Metanephros (tissue), 2 donors: ENCODE data around the gene PFN1. TPM values are rescaled to one million over a fixed set of nuclear protein-coding genes. Genes with fewer than 3 reads are reported as not detected.

Experiments
- small RNA-seq: library from RNA; depleted of rRNA; stranded (forward); fragments of <200 nt; gene quantifications from one replicate; pipeline ENCODE3, GENCODE V24; 2014; ENCODE audit warnings: low replicate concordance
- total RNA-seq: library from RNA; depleted of rRNA; stranded (reverse); fragments of >200 nt; gene quantifications from one replicate; pipeline ENCODE4 v1.2.3, GENCODE V29; 2014

The PFN1 gene
- total RNA-seq = 419 TPM

DNA sequence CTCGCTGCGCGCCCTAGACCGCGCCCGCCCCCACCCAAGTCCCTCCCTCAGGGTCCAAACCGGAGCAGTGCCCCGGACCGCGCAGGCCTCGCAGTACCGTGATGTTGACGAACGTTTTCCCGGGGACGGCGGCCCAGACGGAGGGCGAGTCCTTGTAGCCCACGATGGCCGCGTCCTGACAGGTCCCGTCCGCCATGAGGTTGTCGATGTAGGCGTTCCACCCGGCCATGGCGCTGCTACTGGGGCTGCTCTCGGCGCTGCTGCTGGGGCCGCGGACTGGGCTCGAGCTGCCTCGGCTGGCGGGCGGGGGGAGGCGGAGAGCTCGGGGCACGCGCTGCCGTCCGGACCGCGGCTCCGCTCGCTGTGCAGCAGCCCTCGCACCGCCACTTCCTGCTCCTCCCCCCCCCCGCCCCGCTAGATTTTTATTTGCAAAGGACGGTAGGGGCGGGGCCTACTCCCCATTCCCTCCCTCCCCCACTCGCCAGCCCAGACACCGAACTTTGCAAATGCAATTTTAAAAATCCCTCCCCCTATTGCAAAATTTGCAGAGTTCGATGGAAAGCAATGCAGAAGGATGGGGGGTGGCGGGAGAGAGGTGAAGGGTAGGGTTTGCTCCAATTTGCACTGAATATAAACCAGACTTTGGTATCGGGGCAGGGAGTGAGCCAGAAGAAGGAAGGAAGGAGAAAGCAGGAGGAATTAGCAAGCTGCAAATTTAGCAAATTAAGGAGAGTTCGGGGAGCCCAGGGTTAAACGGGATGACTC, at the start of gene PFN1:
TSS of gene PFN1 (minus strand) at position 365 of the 765 bp plus-strand sequence. CDS start at position 229, 136 bp downstream.

DNA sequence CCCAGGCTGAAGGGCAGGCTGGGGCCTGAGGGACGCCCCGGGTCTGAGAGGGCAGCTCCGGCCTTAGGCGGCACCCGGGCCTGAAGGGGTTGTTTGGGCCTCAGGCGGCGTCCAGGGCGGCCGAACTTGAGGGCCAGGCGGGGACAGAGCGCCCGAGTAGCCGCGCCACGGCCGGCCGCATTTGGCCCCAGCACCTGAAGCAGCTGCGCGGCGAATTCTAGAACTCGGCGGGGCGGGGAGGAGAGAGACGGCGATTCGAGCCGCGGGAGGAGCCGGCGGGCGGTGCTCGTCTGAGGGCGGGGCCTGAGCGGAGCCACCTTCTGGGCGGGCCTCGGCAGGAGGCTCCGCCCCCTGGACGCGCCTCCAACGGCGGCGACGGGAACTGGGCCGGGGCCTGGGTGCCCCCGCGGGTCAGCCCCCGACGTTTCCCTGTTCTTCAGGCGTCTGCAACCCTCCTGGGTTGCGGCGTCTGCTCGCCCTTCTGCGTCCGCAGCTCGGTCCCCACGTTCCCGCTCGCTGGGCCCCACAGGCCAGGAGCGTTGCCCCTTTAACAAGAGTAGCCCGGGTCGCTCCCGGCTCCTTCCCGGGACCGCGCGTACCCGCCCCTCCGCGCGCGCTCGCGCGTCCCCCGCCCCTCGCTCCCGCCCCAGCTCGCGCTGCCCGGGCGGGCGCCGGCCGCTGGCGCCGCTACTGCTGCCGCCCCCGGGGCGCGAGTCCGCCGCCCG, 49.1 kb upstream of the PFN1 start, which contains the start of the genes INCA1 and KIF1C:
TSS of gene INCA1 (minus strand) at position 221 of the 725 bp plus-strand sequence. CDS start 3,085 bp downstream, outside the sequence.
TSS of gene KIF1C (plus strand) at position 649 of the 725 bp plus-strand sequence. CDS start 2,297 bp downstream, outside the sequence.

DNA sequence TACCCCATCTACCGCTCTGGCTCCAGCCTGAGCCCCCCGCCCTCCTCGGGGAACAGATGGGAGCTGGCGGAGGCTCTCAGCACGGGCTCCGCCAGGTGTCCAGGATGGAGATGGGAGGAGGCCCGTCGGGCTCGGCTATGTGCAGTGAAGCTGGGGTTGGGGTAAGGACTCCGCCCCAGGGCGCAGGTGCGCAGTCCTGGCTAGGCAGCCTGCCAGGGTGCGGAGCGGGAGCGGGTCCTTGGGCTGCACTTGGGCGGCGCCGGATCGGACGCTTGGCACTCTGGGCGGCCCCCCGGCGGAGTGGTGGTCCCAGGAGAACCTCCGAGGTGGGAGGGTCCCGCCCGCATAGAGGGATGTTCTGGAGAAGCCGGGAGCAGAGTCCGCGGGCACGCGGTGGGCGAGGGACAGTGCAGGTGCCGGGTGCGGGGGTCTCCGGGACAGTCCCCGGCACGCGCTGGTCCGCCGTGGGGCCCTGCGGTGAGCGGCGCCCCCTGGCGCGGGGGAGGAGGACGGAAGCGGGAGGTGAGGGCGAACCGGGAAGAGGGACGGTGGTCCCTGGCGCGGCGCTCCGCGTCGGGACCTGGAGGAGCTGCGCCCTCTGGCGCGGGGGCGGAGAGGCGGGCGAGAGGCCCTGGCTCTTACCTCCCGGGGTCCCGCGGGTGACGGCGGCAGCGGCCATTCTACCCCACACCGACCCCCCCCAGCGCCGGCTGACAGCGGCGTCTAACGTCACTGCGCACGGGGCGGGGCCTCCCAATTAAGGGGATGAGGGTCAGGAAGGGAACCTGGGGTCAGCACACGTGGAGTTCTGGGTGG, 38.8 kb upstream of the PFN1 start, which contains the start of gene CAMTA2:
TSS of gene CAMTA2 (minus strand) at position 725 of the 816 bp plus-strand sequence. CDS start 1,453 bp downstream, outside the sequence.

DNA sequence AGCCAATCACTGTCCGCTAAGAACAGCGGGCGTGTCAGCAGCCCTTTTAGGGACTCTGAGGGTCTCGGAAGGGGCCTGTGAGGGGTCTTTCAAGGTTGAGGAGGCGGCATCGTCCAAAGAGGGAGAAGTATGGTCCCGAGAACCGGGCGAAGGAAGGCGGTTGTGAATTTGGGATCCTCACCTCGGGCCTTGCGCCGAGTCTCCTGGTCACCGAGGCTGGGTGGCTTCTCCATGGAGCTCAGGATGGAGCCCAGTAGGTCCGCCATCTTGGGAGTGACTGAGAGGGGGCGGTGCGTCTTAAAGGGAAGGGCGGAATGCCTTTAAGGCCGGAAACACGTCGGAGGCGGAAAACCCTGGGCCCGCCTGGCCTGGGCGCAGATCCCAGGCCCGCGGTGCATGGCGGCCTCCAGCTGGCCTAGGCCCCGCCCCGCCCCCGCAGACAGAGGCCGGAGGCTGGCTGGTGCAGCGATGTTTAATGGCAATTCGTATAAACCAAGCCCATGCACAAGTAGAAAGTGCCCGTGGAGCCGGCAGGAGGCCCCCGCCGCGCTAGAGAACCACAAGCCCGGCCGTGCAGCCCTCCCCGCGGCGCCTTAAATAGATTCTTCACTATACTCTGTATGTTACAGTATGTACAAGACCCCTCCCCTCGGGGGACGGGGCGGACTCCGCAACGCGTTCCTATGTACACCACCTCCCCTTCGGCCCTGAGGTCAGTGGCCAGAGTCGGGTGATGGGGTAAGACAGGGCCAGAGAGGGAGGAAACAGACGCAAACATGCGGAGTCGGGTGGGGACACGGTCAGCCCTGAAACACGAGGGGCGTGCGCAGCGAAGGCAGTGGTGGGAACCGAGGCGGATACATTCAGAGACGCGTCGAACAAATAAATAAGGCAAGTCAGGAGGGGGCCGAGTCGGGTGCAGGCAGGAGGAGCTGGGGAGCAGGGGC, 19.5 kb upstream of the PFN1 start, which contains the start of gene SPAG7:
TSS of gene SPAG7 (minus strand) at position 279 of the 947 bp plus-strand sequence. CDS start at position 266, 13 bp downstream.

DNA sequence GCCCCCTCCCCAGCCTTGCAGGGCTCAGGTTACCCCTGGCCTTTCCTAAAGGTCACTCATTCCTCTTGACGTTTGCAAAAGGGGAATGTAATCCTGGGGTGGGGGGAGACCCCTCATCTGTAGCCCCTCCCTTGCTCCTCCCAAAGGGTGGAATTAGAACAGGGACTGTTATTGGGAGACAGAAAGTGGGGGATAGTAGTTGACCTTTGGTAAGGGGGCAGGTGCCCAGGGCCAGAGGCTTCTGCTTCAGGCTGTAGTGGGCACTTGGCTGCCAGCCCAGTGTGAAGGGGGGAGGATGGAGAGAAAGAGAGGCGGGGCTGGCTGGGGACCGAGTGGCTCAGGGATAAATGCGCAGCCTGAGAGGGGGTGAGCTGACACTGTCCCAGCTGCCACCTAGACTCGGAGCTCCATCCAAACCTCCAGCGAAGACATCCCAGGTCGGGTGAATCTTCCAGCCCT, 2.4 kb upstream of the PFN1 start, which contains the start of gene ENO3:
TSS of gene ENO3 (plus strand) at position 374 of the 459 bp plus-strand sequence. CDS start 711 bp downstream, outside the sequence.

DNA sequence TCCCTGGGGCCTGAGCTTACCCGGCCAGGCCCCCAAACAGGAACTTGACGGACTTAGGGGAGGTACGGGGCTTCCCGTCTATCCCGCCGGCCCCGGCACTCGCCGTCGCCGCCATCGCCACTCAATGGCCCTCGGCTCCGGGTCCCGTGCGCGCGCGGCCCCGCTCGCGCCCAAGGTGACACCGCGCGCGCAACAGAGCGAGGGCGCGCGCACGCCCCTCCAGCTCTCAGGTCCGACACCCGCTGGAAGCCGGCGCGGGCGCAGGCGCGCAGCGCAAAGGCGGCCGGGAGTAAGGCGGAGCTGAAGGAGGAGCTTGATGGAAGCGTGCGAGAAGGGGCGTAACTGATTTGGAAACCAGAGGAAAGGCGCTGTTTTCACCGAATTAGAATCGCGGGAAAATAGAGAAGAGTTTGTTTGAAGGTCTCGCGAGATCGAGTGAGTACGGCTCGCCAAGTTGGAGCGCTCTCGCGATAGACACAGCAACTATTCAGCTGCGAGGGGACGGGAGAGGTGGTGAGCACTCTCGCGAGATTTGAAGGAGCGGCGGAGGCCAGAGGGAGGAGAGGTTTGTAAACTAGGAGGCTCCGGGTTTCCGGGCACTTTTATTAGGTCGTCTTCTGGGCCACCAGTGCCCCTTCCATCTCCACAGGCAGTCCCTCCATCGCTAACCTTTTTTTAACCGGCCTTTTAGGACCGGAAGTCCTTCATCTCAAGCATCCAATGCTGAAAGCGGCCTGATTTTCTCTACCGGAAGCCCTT, 8.4 kb downstream of the PFN1 start, which contains the start of the genes RNF167 and SLC25A11:
TSS of gene RNF167 (plus strand) at position 473 of the 759 bp plus-strand sequence. CDS start 642 bp downstream, outside the sequence.
TSS of gene SLC25A11 (minus strand) at position 251 of the 759 bp plus-strand sequence. CDS start at position 115, 136 bp downstream.

DNA sequence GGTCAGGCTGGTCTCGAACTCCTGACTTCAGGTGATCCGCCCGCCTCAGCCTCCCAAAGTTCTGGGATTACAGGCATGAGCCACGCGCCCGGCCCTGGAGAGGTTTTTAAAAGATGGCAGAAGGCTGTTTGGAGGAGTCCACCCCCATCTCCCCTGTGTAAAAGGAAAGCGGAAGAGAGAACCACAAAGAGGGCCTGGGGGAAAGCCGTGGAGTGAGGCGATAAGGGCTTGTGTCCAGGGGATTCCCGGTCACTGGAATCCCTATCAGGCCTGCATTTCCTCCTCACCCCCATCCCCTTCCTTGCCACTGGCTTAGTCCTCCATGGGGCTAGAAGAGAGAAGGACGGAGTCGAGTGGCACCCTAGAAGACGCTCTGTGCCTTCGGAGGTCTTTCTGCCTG, 16.4 kb downstream of the PFN1 start, which contains the start of gene GP1BA:
TSS of gene GP1BA (plus strand) at position 315 of the 400 bp plus-strand sequence. CDS start 328 bp downstream, outside the sequence.

DNA sequence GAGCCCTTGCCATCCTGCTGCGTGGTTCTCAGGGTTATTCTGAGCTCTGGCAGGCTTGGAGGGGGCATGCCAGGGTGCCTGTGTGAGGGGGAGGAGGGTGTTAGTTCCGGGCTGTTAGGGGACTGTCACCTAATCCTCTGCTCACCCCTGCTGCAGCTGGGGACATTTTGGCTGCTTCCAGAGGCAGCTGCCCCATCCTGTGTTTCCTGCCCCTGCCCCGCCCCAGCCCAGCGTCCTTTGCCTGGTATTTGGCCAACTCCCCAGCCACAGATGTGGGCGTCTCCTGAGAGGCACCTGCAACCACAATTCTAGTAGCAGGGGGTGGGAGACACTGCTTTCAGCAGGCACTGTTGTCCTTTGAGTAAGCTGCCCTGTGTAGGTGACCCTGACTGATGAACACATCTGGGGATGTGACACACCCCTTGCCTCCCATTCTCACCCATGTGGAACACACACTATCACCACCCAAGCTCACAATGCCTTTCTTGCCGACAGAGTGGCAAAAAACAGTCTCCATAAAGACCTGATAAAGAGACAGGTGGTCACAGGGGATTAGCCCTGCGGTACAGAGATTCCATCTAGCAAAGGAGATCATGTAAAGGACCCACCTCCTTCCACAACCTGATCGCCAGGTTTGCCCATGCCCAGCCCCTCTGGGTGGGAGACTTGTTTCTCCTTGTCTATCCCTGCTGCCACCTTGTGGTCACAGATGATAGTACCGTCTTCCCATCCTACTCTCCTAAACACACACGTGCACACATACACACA, 45.1 kb downstream of the PFN1 start, which contains the start of gene CHRNE:
TSS of gene CHRNE (minus strand) at position 48 of the 768 bp plus-strand sequence. CDS start at position 13, 35 bp downstream.

DNA sequence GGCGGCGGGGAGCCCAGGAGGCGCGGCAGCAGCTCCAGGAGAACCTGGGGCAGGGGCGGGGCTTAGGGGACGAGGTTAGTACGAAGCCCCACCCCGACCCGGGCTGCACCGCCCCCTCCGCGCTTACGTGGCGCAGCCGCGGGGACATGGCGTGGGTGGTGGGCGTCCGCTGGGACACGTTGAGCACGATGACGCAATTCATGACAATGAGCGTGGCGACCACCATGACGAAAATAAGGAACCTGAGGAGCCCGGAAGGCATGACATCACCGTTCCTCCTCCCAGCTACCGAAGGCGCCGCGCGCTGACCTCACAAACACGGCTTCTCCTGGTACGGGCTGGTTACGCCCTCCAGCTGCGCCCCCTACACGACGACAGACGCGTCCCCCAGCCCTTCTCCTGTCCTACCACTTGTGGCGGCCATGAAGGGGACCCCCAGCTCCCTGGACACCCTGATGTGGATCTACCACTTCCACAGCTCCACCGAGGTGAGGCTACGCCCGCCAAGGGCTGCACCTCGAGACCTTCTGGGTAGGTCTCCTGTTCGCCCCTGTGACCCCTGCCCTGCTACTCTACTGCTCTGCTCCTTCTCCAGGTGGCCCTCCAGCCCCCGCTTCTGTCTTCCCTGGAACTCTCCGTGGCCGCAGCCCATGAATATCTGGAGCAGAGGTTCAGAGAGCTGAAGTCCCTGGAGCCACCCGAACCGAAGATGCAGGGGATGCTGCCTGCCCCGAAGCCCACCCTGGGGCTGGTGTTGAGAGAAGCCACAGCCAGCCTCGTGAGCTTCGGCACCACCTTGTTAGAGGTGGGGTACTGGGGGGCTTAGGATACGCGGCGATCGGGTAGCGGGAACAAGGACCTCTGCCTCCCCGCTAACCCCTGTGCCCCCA, 48.7 kb downstream of the PFN1 start, which contains the start of gene C17orf107:
TSS of gene C17orf107 (plus strand) at position 196 of the 890 bp plus-strand sequence. CDS start at position 423, 227 bp downstream.

Small RNA genes within 50 kb of the gene (small RNA-seq; reads per million reads assigned to genes)
- gene MIR6864 (not detected), gene MIR6865 (not detected)

Other genes with a start within 250 kb of the PFN1 start
- gene PELP1, start 244.4 kb downstream of the PFN1 start, total RNA-seq = 76.5 TPM
- 21.9 TPM for gene ARRB2, start 237.9 kb downstream of the PFN1 start, total RNA-seq
- 19.4 TPM for gene MED11, start 217.1 kb downstream of the PFN1 start, total RNA-seq
- 0.99 TPM for gene ZMYND15, start 208.7 kb downstream of the PFN1 start, total RNA-seq
- gene CXCL16, start 208.6 kb downstream of the PFN1 start, total RNA-seq = 14.1 TPM
- 0.53 TPM for gene TM4SF5, start 176.6 kb downstream of the PFN1 start, total RNA-seq
- 1.9 TPM for gene VMO1, start 162.2 kb downstream of the PFN1 start, total RNA-seq
- 5.0 TPM for gene GLTPD2, start 159.6 kb downstream of the PFN1 start, total RNA-seq
- 118 TPM for gene PSMB6, start 152.4 kb downstream of the PFN1 start, total RNA-seq
- 28.2 TPM for gene PLD2, start 141.4 kb downstream of the PFN1 start, total RNA-seq
- gene MINK1, start 115.2 kb downstream of the PFN1 start, total RNA-seq = 46.9 TPM
- 5.6 TPM for gene C17orf107, start 49.0 kb downstream of the PFN1 start, total RNA-seq
- gene CHRNE, start 45.4 kb downstream of the PFN1 start, total RNA-seq = 1.9 TPM
- 0.88 TPM for gene GP1BA, start 16.3 kb downstream of the PFN1 start, total RNA-seq
- gene SLC25A11, start 8.5 kb downstream of the PFN1 start, total RNA-seq = 70.5 TPM
- 33.1 TPM for gene RNF167, start 8.3 kb downstream of the PFN1 start, total RNA-seq
- 699 TPM for gene ENO3, start 2.6 kb upstream of the PFN1 start, total RNA-seq
- gene SPAG7, start 19.3 kb upstream of the PFN1 start, total RNA-seq = 76.4 TPM
- gene CAMTA2, start 39.1 kb upstream of the PFN1 start, total RNA-seq = 15.8 TPM
- 0.58 TPM for gene INCA1, start 49.0 kb upstream of the PFN1 start, total RNA-seq
- gene KIF1C, start 49.4 kb upstream of the PFN1 start, total RNA-seq = 44.0 TPM
- 0.58 TPM for gene SLC52A1, start 86.9 kb upstream of the PFN1 start, total RNA-seq
- 6.9 TPM for gene ZFP3, start 129.9 kb upstream of the PFN1 start, total RNA-seq
- 10.4 TPM for gene ZNF232, start 163.3 kb upstream of the PFN1 start, total RNA-seq
- gene USP6, start 167.5 kb upstream of the PFN1 start, total RNA-seq = 1.7 TPM
- gene ZNF594, start 243.3 kb upstream of the PFN1 start, total RNA-seq = 17.3 TPM